ENCODE data around the gene NR3C2. TPM values are rescaled to one million over a fixed set of nuclear protein-coding genes. Genes with fewer than 3 reads are reported as not detected.
"Not testable (repeated sequence)": the region's sequence is repeated elsewhere in the genome, so short reads cannot be mapped to it uniquely, and the experiment has no call there.

The NR3C2 gene
- total and polyA plus RNA-seq, 7 donors: 0.70 to 17.9 (median 7.5) TPM

GRCh38 chr4:148327683-148328082, 114.5 kb downstream of the NR3C2 start:
- TF ChIP-seq CTCF (IDR thresholded peaks at IDR 0.05): no peak
- Histone ChIP-seq H3K27me3 (ENCODE audit: insufficient read depth in 3 of 3, low read length in 2 of 3) (no peaks in the 10 kb centered on the region), H3K4me3 (no peak overlapping the region), H3K27ac (no peak overlapping the region), H3K36me3 (ENCODE audit: insufficient read depth in 1 of 2, low read depth in 1 of 2) (no peaks in the 10 kb centered on the region), H3K9me3 (no peaks in the 10 kb centered on the region), H3K4me1 (peaks cover 12% of the 10 kb centered on the region)
- DNase-seq (no peak), ATAC-seq (no peak)
- intact Hi-C loops (cut with DNase I): no loop called here
- WGBS, 3 donors: 85 to 95% (median 89%) methylated on average over 1 of the region's 1 CpG

- H3K36me3 ChIP-seq (ENCODE audit: insufficient read depth in 1 of 2, low read depth in 1 of 2); H3K4me1 ChIP-seq; ATAC-seq; DNase-seq; H3K27ac ChIP-seq; H3K4me3 ChIP-seq; H3K9me3 ChIP-seq; H3K27me3 ChIP-seq (ENCODE audit: insufficient read depth in 3 of 3, low read length in 2 of 3); intact Hi-C loops (cut with DNase I): not testable (repeated sequence)
- WGBS, 3 donors: 92 to 96% (median 93%) methylated on average over 7 to 17 of the region's 17 CpGs
These were observed 118.9 kb downstream of the NR3C2 start for GRCh38 chr4:148323316-148323715.

- Histone ChIP-seq H3K27me3 (ENCODE audit: insufficient read depth in 3 of 3, low read length in 2 of 3) (no peaks in the 10 kb centered on the region), H3K9me3 (no peaks in the 10 kb centered on the region), H3K36me3 (ENCODE audit: insufficient read depth in 1 of 2, low read depth in 1 of 2) (no peaks in the 10 kb centered on the region), H3K4me3 (no peak overlapping the region), H3K27ac (peak overlapping the region; percentile 62), H3K4me1 (peaks cover 51% of the 10 kb centered on the region)
- DNase-seq: peak in 1 of 2 donors; percentile 30
- peak; percentile 64 to 96 (median 92) for ATAC-seq
- no peak for TF ChIP-seq CTCF (IDR thresholded peaks at IDR 0.05)
- WGBS, 3 donors: 24 to 46% (median 43%) methylated on average over 2 of the region's 2 CpGs
- intact Hi-C loops (cut with DNase I): no loop called here
These were observed 127.2 kb downstream of the NR3C2 start for GRCh38 chr4:148315049-148315448.

GRCh38 chr4:148312956-148313490, 129.2 kb downstream of the NR3C2 start:
- Histone ChIP-seq H3K27me3 (ENCODE audit: insufficient read depth in 3 of 3, low read length in 2 of 3) (no peaks in the 10 kb centered on the region), H3K4me1 (peaks cover 51% of the 10 kb centered on the region), H3K27ac (peak overlapping the region; percentile 69), H3K4me3 (no peak overlapping the region), H3K36me3 (ENCODE audit: insufficient read depth in 1 of 2, low read depth in 1 of 2) (no peaks in the 10 kb centered on the region), H3K9me3 (no peaks in the 10 kb centered on the region)
- DNase-seq (no peak), ATAC-seq (no peak)
- WGBS, 3 donors: 43 to 53% (median 52%) methylated on average over 2 of the region's 2 CpGs
- intact Hi-C loops (cut with DNase I): loop anchor here in 1 of 2 donors (5.0 kb wide), 1 partner anchor 129 kb away; the partner anchor contains the start of gene NR3C2
- TF ChIP-seq CTCF (IDR thresholded peaks at IDR 0.05): no peak

- ATAC-seq: peak; percentile 72 to 93 (median 81)
- peak overlapping the region; percentile 69 for H3K27ac ChIP-seq
These were observed 130.7 kb downstream of the NR3C2 start for GRCh38 chr4:148311526-148311925.

More at GRCh38 chr4:148311526-148311925, 130.7 kb downstream of the NR3C2 start:
- H3K27me3 ChIP-seq (ENCODE audit: insufficient read depth in 3 of 3, low read length in 2 of 3): no peaks in the 10 kb centered on the region
- no peak overlapping the region for H3K4me3 ChIP-seq
- H3K9me3 ChIP-seq: no peaks in the 10 kb centered on the region
- no peak for DNase-seq
- intact Hi-C loops (cut with DNase I): loop anchor here in 1 of 2 donors (5.0 kb wide), 1 partner anchor 131 kb away; the partner anchor contains the start of gene NR3C2
- no peak for TF ChIP-seq CTCF (IDR thresholded peaks at IDR 0.05)
- H3K36me3 ChIP-seq (ENCODE audit: insufficient read depth in 1 of 2, low read depth in 1 of 2): no peaks in the 10 kb centered on the region
- H3K4me1 ChIP-seq: peaks cover 52% of the 10 kb centered on the region
